Transverse colon (tissue), 4 donors: Measurements from ENCODE around the gene OXNAD1. TPM values are rescaled to one million over a fixed set of nuclear protein-coding genes. Genes with fewer than 3 reads are reported as not detected.

Experiments used
- DNase-seq: peaks from one replicate; pipeline ENCODE4 v3.0.0-alpha.2; 2019
- H3K27ac ChIP-seq, 4 donors: fragments of 200-600 bp; sonication (generic); 2 replicates each; pipeline ENCODE4 v1.5.1; 2016 to 2018; ENCODE audit warnings: inconsistent platforms in 4 of 4
- H3K27me3 ChIP-seq: fragments of 200-600 bp; sonication (generic); 2 replicates; pipeline ENCODE4 v1.5.1; 2017; ENCODE audit warnings: inconsistent platforms
- H3K36me3 ChIP-seq, 4 donors: fragments of 200-600 bp; sonication (generic); 2 replicates each; pipeline ENCODE4 v1.5.1; 2017 to 2019; ENCODE audit warnings: inconsistent platforms in 4 of 4
- H3K4me1 ChIP-seq, 4 donors: fragments of 200-600 bp; sonication (generic); 2 replicates each; pipeline ENCODE4 v1.5.1; 2017 to 2020; ENCODE audit warnings: inconsistent platforms in 4 of 4
- H3K4me3 ChIP-seq, 4 donors: fragments of 200-600 bp; sonication (generic); 1 replicate in 1 of 4; 2 replicates in 3 of 4; pipeline versions ENCODE4 v1.5.1 to v1.6.1; 2017 to 2019; ENCODE audit warnings: inconsistent platforms in 4 of 4
- H3K9me3 ChIP-seq, 2 donors: fragments of 200-600 bp; sonication (generic); 2 replicates each; pipeline ENCODE4 v1.5.1; 2017 to 2019; ENCODE audit warnings: inconsistent platforms in 2 of 2
- EP300 ChIP-seq: sonication (generic); formaldehyde crosslinking; IDR thresholded peaks from one replicate; pipeline ENCODE4 v1.6.1; 2017; ENCODE audit warnings: antibody characterized with exemption, low read depth
- POLR2A ChIP-seq: fragments of 450-650 bp; IDR thresholded peaks from one replicate; pipeline ENCODE4 v1.6.1; 2016; ENCODE audit warnings: antibody characterized with exemption, mild to moderate bottlenecking, moderate library complexity
- POLR2AphosphoS5 ChIP-seq, 3 donors: sonication (generic); formaldehyde crosslinking; IDR thresholded peaks; one replicate each; pipeline ENCODE4 v1.6.1; 2016; ENCODE audit warnings: antibody characterized with exemption in 3 of 3
- WGBS, 2 donors: methylation state at CpG; one replicate each; pipeline ENCODE4 v1.1.5; 2018; ENCODE audit warnings: low coverage in 1 of 2; 5-methylcytosine and 5-hydroxymethylcytosine counted together
- in situ Hi-C, 4 donors: fragments of 200-750 bp; cut with MboI; loops; one replicate each; pipeline versions ENCODE4 v1.15.0 to v1.15.1; 2017; ENCODE audit warnings: low sequenced_read_pairs in 3 of 4, low pct_ligation_motif_present in 1 of 4, low pct_unique_long_range_greater_than_20kb in 1 of 4
- intact Hi-C: fragments of 100-400 bp; cut with DNase I; formaldehyde crosslinking; loops from one replicate; pipeline ENCODE4 v1.15.1; 2023; ENCODE audit warnings: low total_unique reads
- total RNA-seq, 4 donors: library from RNA; depleted of rRNA; stranded (reverse); fragments of >200 nt; gene quantifications; one replicate each; pipeline ENCODE4 v1.1.0, GENCODE V29; 2016
- TF ChIP-seq, protein P1 (sequence below), 5 experiments: fragments of 200-600 bp in 3 of 5; fragments of 450-650 bp in 2 of 5; sonication (generic) in 3 of 5; IDR thresholded peaks; 1 replicate in 2 of 5; 2 replicates in 3 of 5; pipeline ENCODE4 v1.5.1; 2016 to 2017; ENCODE audit warnings: antibody characterized with exemption in 5 of 5, inconsistent platforms in 3 of 5, mild to moderate bottlenecking in 2 of 5, moderate library complexity in 1 of 5

OXNAD1 gene
- total RNA-seq, 4 donors from 2014 or later, result 20.6 to 91.1 (median 40.0) TPM

DNA sequence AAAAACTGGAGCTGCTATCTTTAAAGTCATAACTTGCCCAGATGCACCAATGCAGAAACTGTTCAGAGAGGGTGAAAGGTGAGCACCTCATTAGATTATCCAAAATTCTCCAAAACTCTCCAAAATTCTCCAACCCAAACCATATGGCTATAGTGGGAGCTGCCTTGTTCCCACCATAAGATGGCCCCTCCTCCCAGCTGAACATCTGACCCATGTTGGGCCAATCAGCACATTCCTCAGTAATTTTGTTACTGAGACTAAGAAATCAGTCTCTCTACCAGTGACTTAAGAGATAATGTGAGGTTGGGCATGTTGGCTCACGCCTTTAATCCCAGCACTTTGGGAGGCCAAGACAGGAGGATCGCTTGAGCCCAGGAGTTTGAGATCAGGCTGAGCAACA lies 33.0 kb upstream of the OXNAD1 start:
- DNase-seq, result no peak
- Histone ChIP-seq H3K4me3 (no peak overlapping the region), H3K9me3 (no peaks in the 10 kb centered on the region), H3K27me3 (no peaks in the 10 kb centered on the region), H3K36me3 (no peaks in the 10 kb centered on the region), H3K27ac (no peak overlapping the region), H3K4me1 (no peaks in the 10 kb centered on the region)
- TF ChIP-seq POLR2A (no peak), POLR2AphosphoS5 (IDR thresholded peaks at IDR 0.05) (no peak), EP300 (no peak)
- TF ChIP-seq, protein P1, sequence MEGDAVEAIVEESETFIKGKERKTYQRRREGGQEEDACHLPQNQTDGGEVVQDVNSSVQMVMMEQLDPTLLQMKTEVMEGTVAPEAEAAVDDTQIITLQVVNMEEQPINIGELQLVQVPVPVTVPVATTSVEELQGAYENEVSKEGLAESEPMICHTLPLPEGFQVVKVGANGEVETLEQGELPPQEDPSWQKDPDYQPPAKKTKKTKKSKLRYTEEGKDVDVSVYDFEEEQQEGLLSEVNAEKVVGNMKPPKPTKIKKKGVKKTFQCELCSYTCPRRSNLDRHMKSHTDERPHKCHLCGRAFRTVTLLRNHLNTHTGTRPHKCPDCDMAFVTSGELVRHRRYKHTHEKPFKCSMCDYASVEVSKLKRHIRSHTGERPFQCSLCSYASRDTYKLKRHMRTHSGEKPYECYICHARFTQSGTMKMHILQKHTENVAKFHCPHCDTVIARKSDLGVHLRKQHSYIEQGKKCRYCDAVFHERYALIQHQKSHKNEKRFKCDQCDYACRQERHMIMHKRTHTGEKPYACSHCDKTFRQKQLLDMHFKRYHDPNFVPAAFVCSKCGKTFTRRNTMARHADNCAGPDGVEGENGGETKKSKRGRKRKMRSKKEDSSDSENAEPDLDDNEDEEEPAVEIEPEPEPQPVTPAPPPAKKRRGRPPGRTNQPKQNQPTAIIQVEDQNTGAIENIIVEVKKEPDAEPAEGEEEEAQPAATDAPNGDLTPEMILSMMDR (IDR thresholded peaks at IDR 0.05), result no peak
- in situ Hi-C loops, result loop anchor here in 1 of 4 donors (25.0 kb wide), 1 partner anchor 420 kb away; no protein-coding TSS in a partner anchor
- 98 to 100% methylated on average over 2 of the region's 2 CpGs for WGBS, 2 donors
- intact Hi-C loops, result no loop called here

DNA sequence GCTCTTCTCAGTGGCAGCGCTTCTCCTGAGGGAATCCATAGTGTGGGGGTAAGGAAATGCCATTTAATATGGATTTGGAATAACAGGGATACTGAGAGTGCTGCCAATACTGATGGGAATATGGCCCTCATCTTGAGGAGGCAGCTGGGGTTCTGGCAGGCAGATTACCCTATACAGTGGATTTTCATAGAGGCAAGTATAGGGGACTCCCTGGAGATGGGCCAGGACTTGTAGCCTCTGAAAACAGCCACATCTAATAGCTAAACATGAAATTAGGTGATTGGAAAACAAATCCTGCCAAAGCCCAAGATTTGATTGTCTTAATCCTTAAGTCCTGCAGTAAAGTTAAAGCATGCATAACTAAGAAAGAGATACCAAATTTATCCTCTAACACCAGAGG lies 31.2 kb upstream of the OXNAD1 start:
- DNase-seq, result no peak
- no peaks in the 10 kb centered on the region for H3K4me1 ChIP-seq
- no peak overlapping the region for H3K4me3 ChIP-seq
- intact Hi-C loops (no loop called here), in situ Hi-C loops (loop anchor here in 1 of 4 donors (25.0 kb wide), 1 partner anchor 422 kb away; no protein-coding TSS in a partner anchor)
- WGBS, 2 donors, result 86 to 100% methylated on average over 1 of the region's 1 CpG
- H3K27me3 ChIP-seq, result no peaks in the 10 kb centered on the region
- no peaks in the 10 kb centered on the region for H3K36me3 ChIP-seq
- no peak overlapping the region for H3K27ac ChIP-seq
- H3K9me3 ChIP-seq, result no peaks in the 10 kb centered on the region
- TF ChIP-seq, protein P1 (IDR thresholded peaks at IDR 0.05), result no peak
- no peak for TF ChIP-seq EP300
- no peak for TF ChIP-seq POLR2A
- no peak for TF ChIP-seq POLR2AphosphoS5 (IDR thresholded peaks at IDR 0.05)

DNA sequence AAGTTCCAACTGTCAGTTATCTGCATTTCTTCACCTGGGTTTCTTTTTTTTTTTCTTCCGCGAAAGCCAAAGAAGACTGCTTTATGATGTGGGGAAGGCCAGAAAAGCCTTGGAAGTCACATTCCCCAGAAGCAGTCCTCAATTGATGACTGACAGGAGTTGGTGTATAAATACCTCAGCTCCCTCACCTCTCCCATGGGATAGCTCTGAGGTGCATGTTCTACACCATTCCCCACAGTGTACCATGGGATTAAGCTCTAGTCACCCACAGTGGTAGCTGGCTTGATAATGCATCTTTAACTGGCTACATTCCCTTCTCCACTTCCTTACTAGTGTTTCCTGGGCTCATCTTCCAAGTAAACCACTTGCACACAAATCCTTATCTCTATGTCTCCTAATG lies 30.7 kb upstream of the OXNAD1 start:
- in situ Hi-C loops (loop anchor here in 1 of 4 donors (25.0 kb wide), 1 partner anchor 422 kb away; no protein-coding TSS in a partner anchor), intact Hi-C loops (no loop called here)
- no peaks in the 10 kb centered on the region for H3K27me3 ChIP-seq
- DNase-seq, result no peak
- TF ChIP-seq POLR2A, result no peak
- TF ChIP-seq, protein P1 (IDR thresholded peaks at IDR 0.05), result no peak
- TF ChIP-seq EP300, result no peak
- no peak for TF ChIP-seq POLR2AphosphoS5 (IDR thresholded peaks at IDR 0.05)
- no peaks in the 10 kb centered on the region for H3K4me1 ChIP-seq
- H3K4me3 ChIP-seq, result no peak overlapping the region
- no peaks in the 10 kb centered on the region for H3K9me3 ChIP-seq
- no peaks in the 10 kb centered on the region for H3K36me3 ChIP-seq
- no peak overlapping the region for H3K27ac ChIP-seq
- 90 to 93% methylated on average over 2 of the region's 2 CpGs for WGBS, 2 donors

DNA sequence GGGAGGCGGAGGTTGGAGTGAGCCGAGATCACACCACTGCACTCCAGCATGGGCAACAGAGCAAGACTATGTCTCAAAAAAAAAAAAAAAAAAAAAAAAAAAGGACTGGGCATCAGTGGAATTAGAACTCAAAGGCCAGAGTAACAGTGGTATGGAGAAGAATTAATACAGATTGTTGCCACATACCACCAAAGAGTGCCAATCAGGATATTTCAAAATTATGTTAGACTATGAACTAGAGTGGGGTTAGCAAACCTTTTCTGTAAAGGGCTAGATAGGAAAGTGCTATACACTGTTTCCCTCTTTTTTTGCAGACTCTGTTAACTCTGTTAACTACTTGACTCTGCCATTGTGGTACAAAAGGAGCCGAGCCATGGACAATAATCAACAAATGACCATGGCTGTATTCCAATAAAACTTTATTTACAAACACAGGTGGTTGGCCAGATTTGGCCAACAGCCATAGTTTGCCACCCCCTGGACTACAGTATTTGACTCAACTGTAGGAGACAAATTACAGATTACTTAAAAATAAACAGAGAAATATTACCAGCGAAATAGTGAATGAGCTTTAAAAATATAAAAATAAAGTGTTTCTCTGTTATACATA lies 28.9 kb upstream of the OXNAD1 start:
- H3K27ac ChIP-seq, result no peak overlapping the region
- no peaks in the 10 kb centered on the region for H3K4me1 ChIP-seq
- DNase-seq, result no peak
- no peaks in the 10 kb centered on the region for H3K36me3 ChIP-seq
- no peaks in the 10 kb centered on the region for H3K9me3 ChIP-seq
- intact Hi-C loops (no loop called here), in situ Hi-C loops (loop anchor here in 1 of 4 donors (25.0 kb wide), 1 partner anchor 424 kb away; no protein-coding TSS in a partner anchor)
- no peak for TF ChIP-seq EP300
- TF ChIP-seq POLR2AphosphoS5 (IDR thresholded peaks at IDR 0.05), result no peak
- TF ChIP-seq POLR2A, result no peak
- TF ChIP-seq, protein P1 (IDR thresholded peaks at IDR 0.05), result no peak
- 82 to 87% methylated on average over 4 of the region's 4 CpGs for WGBS, 2 donors
- no peak overlapping the region for H3K4me3 ChIP-seq
- H3K27me3 ChIP-seq, result no peaks in the 10 kb centered on the region
